GM12892 (cell line): ENCODE data around the gene C4orf51.

Experiments used
- POLR2A ChIP-seq: IDR thresholded peaks from 2 replicates; pipeline ENCODE4 v1.6.1; 2011; ENCODE audit warnings: low read depth, low read length, control low read depth
- POLR2AphosphoS5 ChIP-seq: IDR thresholded peaks from 2 replicates; pipeline ENCODE4 v1.6.1; 2011; ENCODE audit warnings: low read depth, low read length, control low read depth
- TAF1 ChIP-seq: IDR thresholded peaks from 2 replicates; pipeline ENCODE4 v1.6.1; 2011; ENCODE audit warnings: low read depth, mild to moderate bottlenecking, control low read depth, low read length, borderline replicate concordance

DNA sequence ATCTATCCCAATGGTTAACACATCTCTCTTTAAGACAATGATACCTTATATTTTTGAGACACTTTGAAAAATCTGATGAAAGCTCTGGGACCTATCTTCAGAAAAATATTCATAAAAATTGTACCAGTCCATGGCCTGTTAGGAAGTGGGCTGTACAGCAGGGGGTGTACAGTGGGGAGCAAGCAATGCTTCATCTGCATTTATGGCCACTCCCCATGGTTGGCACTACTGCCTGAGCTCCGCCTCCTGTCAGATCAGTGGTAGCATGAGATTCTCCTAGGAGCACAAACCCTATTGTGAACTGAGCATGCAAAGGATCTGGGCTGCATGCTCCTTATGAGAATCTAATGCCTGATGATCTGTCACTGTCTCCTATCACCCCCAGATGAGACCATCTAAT lies 42.6 kb downstream of the C4orf51 start:
- TF ChIP-seq POLR2A = no peak
- TF ChIP-seq POLR2AphosphoS5 = no peak
- TF ChIP-seq TAF1 = no peak
